Mesenteric fat pad (tissue), 1 donor: Measurements from ENCODE around the gene SND1. TPM values are rescaled to one million over a fixed set of nuclear protein-coding genes. Genes with fewer than 3 reads are reported as not detected.

Source experiments
- DNase-seq: peaks from one replicate; pipeline ENCODE4 v3.0.0-alpha.2; 2020; ENCODE audit warnings: low spot score
- total RNA-seq: library from RNA; stranded (reverse); fragmentation: NEBNext Ultra II Directional; extraction: Animal tissue kit (Norgen Biotek cat#: 25700); gene quantifications from one replicate; pipeline ENCODE4 v1.2.1, GENCODE V29; 2021
- donor health status: DM: yes; HTN: yes; CAD: no.

SND1 gene
- total RNA-seq, 1 donor from 2014 or later: 193 TPM

GRCh38 chr7:127928852-127929251 lies 276.9 kb downstream of the SND1 start:
- no peak for DNase-seq

- DNase-seq: no peak
Observed at GRCh38 chr7:127930341-127931328, 278.6 kb downstream of the SND1 start.

- DNase-seq: no peak
Observed at GRCh38 chr7:127932076-127932475, 280.1 kb downstream of the SND1 start.

GRCh38 chr7:127932496-127932895 lies 280.5 kb downstream of the SND1 start:
- DNase-seq: no peak

GRCh38 chr7:127933146-127933545 lies 281.2 kb downstream of the SND1 start:
- DNase-seq: no peak

- no peak for DNase-seq
Observed at GRCh38 chr7:127934711-127935110, 282.7 kb downstream of the SND1 start.

GRCh38 chr7:127935847-127936376 lies 283.9 kb downstream of the SND1 start:
- no peak for DNase-seq

GRCh38 chr7:127937066-127937680 lies 285.2 kb downstream of the SND1 start:
- DNase-seq: no peak

- DNase-seq: no peak
Observed at GRCh38 chr7:127938588-127938987, 286.6 kb downstream of the SND1 start.

- no peak for DNase-seq
Observed at GRCh38 chr7:127940381-127941160, 288.6 kb downstream of the SND1 start.

- DNase-seq: no peak
Observed at GRCh38 chr7:127941476-127942210, 289.6 kb downstream of the SND1 start.

- DNase-seq: no peak
Observed at GRCh38 chr7:127943541-127944521, 291.8 kb downstream of the SND1 start.

- DNase-seq: no peak
Observed at GRCh38 chr7:127946111-127946510, 294.1 kb downstream of the SND1 start.

- DNase-seq: no peak
Observed at GRCh38 chr7:127946847-127947246, 294.9 kb downstream of the SND1 start.

- DNase-seq: no peak
Observed at GRCh38 chr7:127948312-127948711, 296.3 kb downstream of the SND1 start.

GRCh38 chr7:127948930-127949329 lies 296.9 kb downstream of the SND1 start:
- no peak for DNase-seq

GRCh38 chr7:127949769-127950222 lies 297.8 kb downstream of the SND1 start:
- no peak for DNase-seq

- no peak for DNase-seq
Observed at GRCh38 chr7:127950233-127950935, 298.4 kb downstream of the SND1 start.
